ENCODE data around the gene NGB.
A peak's percentile ranks its signal among the peaks of the same experiment; 100 is the strongest.

The NGB gene

GRCh38 chr14:77224212-77224611, 46.8 kb downstream of the NGB start:
- Histone ChIP-seq H3K9me3 (ENCODE audit: control insufficient read depth, low read depth, low read length) (no peaks in the 10 kb centered on the region), H3K27me3 (ENCODE audit: control insufficient read depth, insufficient read depth, low read length) (no peaks in the 10 kb centered on the region), H3K9ac (ENCODE audit: low read length) (no peak overlapping the region), H3K4me1 (ENCODE audit: control insufficient read depth, low read depth, low read length) (peaks cover 28% of the 10 kb centered on the region), H3K27ac (ENCODE audit: low read length) (no peak overlapping the region), H3K4me3 (ENCODE audit: low read length) (no peak overlapping the region), H3K36me3 (ENCODE audit: control insufficient read depth, low read depth, low read length) (no peaks in the 10 kb centered on the region)

- no peaks in the 10 kb centered on the region for H3K36me3 ChIP-seq (ENCODE audit: control insufficient read depth, low read depth, low read length)
- H3K9me3 ChIP-seq (ENCODE audit: control insufficient read depth, low read depth, low read length), result no peaks in the 10 kb centered on the region
- no peak overlapping the region for H3K9ac ChIP-seq (ENCODE audit: low read length)
- H3K4me3 ChIP-seq (ENCODE audit: low read length), result peak overlapping the region; percentile 8
- H3K27ac ChIP-seq (ENCODE audit: low read length), result no peak overlapping the region
- H3K4me1 ChIP-seq (ENCODE audit: control insufficient read depth, low read depth, low read length), result peaks cover 28% of the 10 kb centered on the region
- no peaks in the 10 kb centered on the region for H3K27me3 ChIP-seq (ENCODE audit: control insufficient read depth, insufficient read depth, low read length)
Measured at GRCh38 chr14:77222546-77223225, 48.3 kb downstream of the NGB start.

- Histone ChIP-seq H3K4me1 (ENCODE audit: control insufficient read depth, low read depth, low read length) (peaks cover 28% of the 10 kb centered on the region), H3K9me3 (ENCODE audit: control insufficient read depth, low read depth, low read length) (no peaks in the 10 kb centered on the region), H3K27ac (ENCODE audit: low read length) (no peak overlapping the region), H3K4me3 (ENCODE audit: low read length) (no peak overlapping the region), H3K27me3 (ENCODE audit: control insufficient read depth, insufficient read depth, low read length) (no peaks in the 10 kb centered on the region), H3K36me3 (ENCODE audit: control insufficient read depth, low read depth, low read length) (no peaks in the 10 kb centered on the region), H3K9ac (ENCODE audit: low read length) (no peak overlapping the region)
Measured at GRCh38 chr14:77221241-77221871, 49.6 kb downstream of the NGB start.

- no peaks in the 10 kb centered on the region for H3K27me3 ChIP-seq (ENCODE audit: control insufficient read depth, insufficient read depth, low read length)
- H3K4me1 ChIP-seq (ENCODE audit: control insufficient read depth, low read depth, low read length), result peaks cover 28% of the 10 kb centered on the region
- H3K9ac ChIP-seq (ENCODE audit: low read length), result no peak overlapping the region
- H3K36me3 ChIP-seq (ENCODE audit: control insufficient read depth, low read depth, low read length), result no peaks in the 10 kb centered on the region
- H3K27ac ChIP-seq (ENCODE audit: low read length), result no peak overlapping the region
- no peaks in the 10 kb centered on the region for H3K9me3 ChIP-seq (ENCODE audit: control insufficient read depth, low read depth, low read length)
- H3K4me3 ChIP-seq (ENCODE audit: low read length), result no peak overlapping the region
Measured at GRCh38 chr14:77220246-77221017, 50.6 kb downstream of the NGB start.

- Histone ChIP-seq H3K9ac (ENCODE audit: low read length) (no peak overlapping the region), H3K4me1 (ENCODE audit: control insufficient read depth, low read depth, low read length) (peaks cover 24% of the 10 kb centered on the region), H3K36me3 (ENCODE audit: control insufficient read depth, low read depth, low read length) (no peaks in the 10 kb centered on the region), H3K9me3 (ENCODE audit: control insufficient read depth, low read depth, low read length) (no peaks in the 10 kb centered on the region), H3K4me3 (ENCODE audit: low read length) (no peak overlapping the region), H3K27me3 (ENCODE audit: control insufficient read depth, insufficient read depth, low read length) (no peaks in the 10 kb centered on the region), H3K27ac (ENCODE audit: low read length) (no peak overlapping the region)
Measured at GRCh38 chr14:77219591-77219990, 51.4 kb downstream of the NGB start.

- Histone ChIP-seq H3K36me3 (ENCODE audit: control insufficient read depth, low read depth, low read length) (no peaks in the 10 kb centered on the region), H3K9me3 (ENCODE audit: control insufficient read depth, low read depth, low read length) (no peaks in the 10 kb centered on the region), H3K27ac (ENCODE audit: low read length) (no peak overlapping the region), H3K27me3 (ENCODE audit: control insufficient read depth, insufficient read depth, low read length) (no peaks in the 10 kb centered on the region), H3K4me3 (ENCODE audit: low read length) (no peak overlapping the region), H3K9ac (ENCODE audit: low read length) (no peak overlapping the region), H3K4me1 (ENCODE audit: control insufficient read depth, low read depth, low read length) (peaks cover 9% of the 10 kb centered on the region)
Measured at GRCh38 chr14:77217551-77217950, 53.5 kb downstream of the NGB start.
